Testis (tissue), 2 donors: ENCODE data around the gene UCP1.

ENCODE experiments used
- CTCF ChIP-seq, 3 experiments: fragments of 450-650 bp in 2 of 3; fragments of 200-600 bp in 1 of 3; sonication (generic) in 1 of 3; IDR thresholded peaks; one replicate each; pipeline ENCODE4 v1.5.1; 2016 to 2019; ENCODE audit warnings: antibody characterized with exemption in 3 of 3, mild to moderate bottlenecking in 2 of 3, moderate library complexity in 1 of 3
- POLR2A ChIP-seq: fragments of 450-650 bp; IDR thresholded peaks from one replicate; pipeline ENCODE4 v1.6.1; 2017; ENCODE audit warnings: antibody characterized with exemption, mild to moderate bottlenecking, moderate library complexity

DNA sequence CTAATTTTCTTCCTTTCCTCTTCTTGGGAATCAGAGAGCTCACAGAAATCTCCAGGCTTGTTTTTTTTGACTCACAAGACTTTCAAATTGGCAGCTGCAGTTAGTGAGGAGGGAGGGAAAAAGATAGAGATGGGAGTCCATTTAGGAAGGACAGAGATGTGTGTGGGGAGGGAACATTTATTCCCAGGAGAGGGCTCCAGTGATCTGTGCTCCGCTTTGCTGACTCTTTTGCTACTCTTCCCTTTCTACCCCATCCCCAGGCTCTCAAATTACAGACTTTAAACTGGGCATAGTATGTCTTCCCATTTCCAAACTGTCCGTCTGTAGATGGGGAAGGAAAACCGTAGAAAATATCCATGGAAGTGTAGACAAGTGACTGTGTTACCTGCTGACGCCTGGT, 39.1 kb upstream of the UCP1 start:
- TF ChIP-seq CTCF (IDR thresholded peaks at IDR 0.05) (no peak), POLR2A (no peak)
